Measurements from ENCODE around the gene SPINT2. TPM values are rescaled to one million over a fixed set of nuclear protein-coding genes. Genes with fewer than 3 reads are reported as not detected.

Gene SPINT2
- total and polyA plus RNA-seq, 9 donors = 2.6 to 30.1 (median 4.7) TPM

GRCh38 chr19:38266981-38267597, 2.7 kb downstream of the SPINT2 start:
- 56% methylated on average over 12 of the region's 12 CpGs for WGBS (ENCODE audit: insufficient coverage)
- Histone ChIP-seq H3K36me3 (ENCODE audit: control insufficient read depth, insufficient read depth, low read length) (no peaks in the 10 kb centered on the region), H3K27me3 (ENCODE audit: control insufficient read depth, insufficient read depth, low read length) (peaks cover 13% of the 10 kb centered on the region), H3K27ac (ENCODE audit: low read length) (no peak overlapping the region), H3K9me3 (replicated peaks; ENCODE audit: control insufficient read depth, low read depth, low read length) (no peaks in the 10 kb centered on the region), H3K4me1 (ENCODE audit: control insufficient read depth, insufficient read depth, low read length) (peaks cover 12% of the 10 kb centered on the region), H3K4me3 (ENCODE audit: low read length) (no peak overlapping the region)
- no peak for DNase-seq

GRCh38 chr19:38267761-38268483, 3.5 kb downstream of the SPINT2 start:
- no peak overlapping the region for H3K4me3 ChIP-seq (ENCODE audit: low read length)
- H3K9me3 ChIP-seq (replicated peaks; ENCODE audit: control insufficient read depth, low read depth, low read length) = no peaks in the 10 kb centered on the region
- peaks cover 13% of the 10 kb centered on the region for H3K27me3 ChIP-seq (ENCODE audit: control insufficient read depth, insufficient read depth, low read length)
- H3K36me3 ChIP-seq (ENCODE audit: control insufficient read depth, insufficient read depth, low read length) = no peaks in the 10 kb centered on the region
- WGBS (ENCODE audit: insufficient coverage) = 55% methylated on average over 9 of the region's 12 CpGs
- H3K27ac ChIP-seq (ENCODE audit: low read length) = no peak overlapping the region
- H3K4me1 ChIP-seq (ENCODE audit: control insufficient read depth, insufficient read depth, low read length) = peaks cover 12% of the 10 kb centered on the region
- DNase-seq = no peak

GRCh38 chr19:38268539-38268938, 4.2 kb downstream of the SPINT2 start:
- Histone ChIP-seq H3K36me3 (ENCODE audit: control insufficient read depth, insufficient read depth, low read length) (no peaks in the 10 kb centered on the region), H3K4me3 (ENCODE audit: low read length) (no peak overlapping the region), H3K27ac (ENCODE audit: low read length) (no peak overlapping the region), H3K9me3 (replicated peaks; ENCODE audit: control insufficient read depth, low read depth, low read length) (no peaks in the 10 kb centered on the region), H3K4me1 (ENCODE audit: control insufficient read depth, insufficient read depth, low read length) (peaks cover 11% of the 10 kb centered on the region), H3K27me3 (ENCODE audit: control insufficient read depth, insufficient read depth, low read length) (peaks cover 13% of the 10 kb centered on the region)
- no CpG with 5 or more reads among the region's 8 CpGs for WGBS (ENCODE audit: insufficient coverage)
- no peak for DNase-seq

GRCh38 chr19:38270587-38271167, 6.3 kb downstream of the SPINT2 start:
- 100% methylated on average over 1 of the region's 5 CpGs for WGBS (ENCODE audit: insufficient coverage)
- no peaks in the 10 kb centered on the region for H3K27me3 ChIP-seq (ENCODE audit: control insufficient read depth, insufficient read depth, low read length)
- H3K27ac ChIP-seq (ENCODE audit: low read length) = no peak overlapping the region
- no peak for DNase-seq
- H3K9me3 ChIP-seq (replicated peaks; ENCODE audit: control insufficient read depth, low read depth, low read length) = no peaks in the 10 kb centered on the region
- no peaks in the 10 kb centered on the region for H3K4me1 ChIP-seq (ENCODE audit: control insufficient read depth, insufficient read depth, low read length)
- H3K4me3 ChIP-seq (ENCODE audit: low read length) = no peak overlapping the region
- no peaks in the 10 kb centered on the region for H3K36me3 ChIP-seq (ENCODE audit: control insufficient read depth, insufficient read depth, low read length)

- Histone ChIP-seq H3K36me3 (ENCODE audit: control insufficient read depth, insufficient read depth, low read length) (no peaks in the 10 kb centered on the region), H3K4me1 (ENCODE audit: control insufficient read depth, insufficient read depth, low read length) (peaks cover 2% of the 10 kb centered on the region), H3K9me3 (replicated peaks; ENCODE audit: control insufficient read depth, low read depth, low read length) (no peaks in the 10 kb centered on the region), H3K4me3 (ENCODE audit: low read length) (no peak overlapping the region), H3K27me3 (ENCODE audit: control insufficient read depth, insufficient read depth, low read length) (no peaks in the 10 kb centered on the region), H3K27ac (ENCODE audit: low read length) (no peak overlapping the region)
- WGBS (ENCODE audit: insufficient coverage) = 50% methylated on average over 1 of the region's 2 CpGs
- no peak for DNase-seq
These were observed 9.1 kb downstream of the SPINT2 start for GRCh38 chr19:38273499-38273898.

- Histone ChIP-seq H3K4me1 (ENCODE audit: control insufficient read depth, insufficient read depth, low read length) (peaks cover 2% of the 10 kb centered on the region), H3K27ac (ENCODE audit: low read length) (no peak overlapping the region), H3K27me3 (ENCODE audit: control insufficient read depth, insufficient read depth, low read length) (no peaks in the 10 kb centered on the region), H3K36me3 (ENCODE audit: control insufficient read depth, insufficient read depth, low read length) (no peaks in the 10 kb centered on the region), H3K4me3 (ENCODE audit: low read length) (no peak overlapping the region), H3K9me3 (replicated peaks; ENCODE audit: control insufficient read depth, low read depth, low read length) (no peaks in the 10 kb centered on the region)
- 44% methylated on average over 6 of the region's 9 CpGs for WGBS (ENCODE audit: insufficient coverage)
- no peak for DNase-seq
These were observed 10.4 kb downstream of the SPINT2 start for GRCh38 chr19:38274739-38275138.

GRCh38 chr19:38276942-38277517, 12.7 kb downstream of the SPINT2 start:
- Histone ChIP-seq H3K27me3 (ENCODE audit: control insufficient read depth, insufficient read depth, low read length) (no peaks in the 10 kb centered on the region), H3K36me3 (ENCODE audit: control insufficient read depth, insufficient read depth, low read length) (no peaks in the 10 kb centered on the region), H3K4me3 (ENCODE audit: low read length) (no peak overlapping the region), H3K27ac (ENCODE audit: low read length) (no peak overlapping the region), H3K4me1 (ENCODE audit: control insufficient read depth, insufficient read depth, low read length) (peaks cover 2% of the 10 kb centered on the region), H3K9me3 (replicated peaks; ENCODE audit: control insufficient read depth, low read depth, low read length) (no peaks in the 10 kb centered on the region)
- 80% methylated on average over 1 of the region's 7 CpGs for WGBS (ENCODE audit: insufficient coverage)
- DNase-seq = no peak

- Histone ChIP-seq H3K36me3 (ENCODE audit: control insufficient read depth, insufficient read depth, low read length) (no peaks in the 10 kb centered on the region), H3K9me3 (replicated peaks; ENCODE audit: control insufficient read depth, low read depth, low read length) (no peaks in the 10 kb centered on the region), H3K4me1 (ENCODE audit: control insufficient read depth, insufficient read depth, low read length) (peaks cover 2% of the 10 kb centered on the region), H3K27ac (ENCODE audit: low read length) (no peak overlapping the region), H3K27me3 (ENCODE audit: control insufficient read depth, insufficient read depth, low read length) (no peaks in the 10 kb centered on the region), H3K4me3 (ENCODE audit: low read length) (no peak overlapping the region)
- DNase-seq = no peak
- WGBS (ENCODE audit: insufficient coverage) = no CpG with 5 or more reads among the region's 5 CpGs
These were observed 13.2 kb downstream of the SPINT2 start for GRCh38 chr19:38277549-38277948.

- H3K9me3 ChIP-seq (replicated peaks; ENCODE audit: control insufficient read depth, low read depth, low read length) = no peaks in the 10 kb centered on the region
- no peak for DNase-seq
- H3K4me3 ChIP-seq (ENCODE audit: low read length) = no peak overlapping the region
- WGBS (ENCODE audit: insufficient coverage) = 67% methylated on average over 3 of the region's 9 CpGs
- peaks cover 2% of the 10 kb centered on the region for H3K4me1 ChIP-seq (ENCODE audit: control insufficient read depth, insufficient read depth, low read length)
- H3K27me3 ChIP-seq (ENCODE audit: control insufficient read depth, insufficient read depth, low read length) = no peaks in the 10 kb centered on the region
- no peaks in the 10 kb centered on the region for H3K36me3 ChIP-seq (ENCODE audit: control insufficient read depth, insufficient read depth, low read length)
- peak overlapping the region; percentile 4 for H3K27ac ChIP-seq (ENCODE audit: low read length)
These were observed 13.8 kb downstream of the SPINT2 start for GRCh38 chr19:38277969-38278680.

- Histone ChIP-seq H3K27ac (ENCODE audit: low read length) (no peak overlapping the region), H3K27me3 (ENCODE audit: control insufficient read depth, insufficient read depth, low read length) (no peaks in the 10 kb centered on the region), H3K4me1 (ENCODE audit: control insufficient read depth, insufficient read depth, low read length) (peaks cover 2% of the 10 kb centered on the region), H3K9me3 (replicated peaks; ENCODE audit: control insufficient read depth, low read depth, low read length) (no peaks in the 10 kb centered on the region), H3K4me3 (ENCODE audit: low read length) (no peak overlapping the region), H3K36me3 (ENCODE audit: control insufficient read depth, insufficient read depth, low read length) (no peaks in the 10 kb centered on the region)
- no peak for DNase-seq
- WGBS (ENCODE audit: insufficient coverage) = no CpG with 5 or more reads among the region's 2 CpGs
These were observed 14.4 kb downstream of the SPINT2 start for GRCh38 chr19:38278751-38279150.
